HT1080 (cell line): ENCODE results near the gene ENHO. TPM values are rescaled to one million over a fixed set of nuclear protein-coding genes. Genes with fewer than 3 reads are reported as not detected.
"Not testable (repeated sequence)": the region's sequence is repeated elsewhere in the genome, so short reads cannot be mapped to it uniquely, and the experiment has no call there.

ENCODE experiments used
- DNase-seq: peaks from one replicate; pipeline ENCODE4 v3.0.0-alpha.2; 2015; ENCODE audit warnings: low read depth
- total RNA-seq: library from RNA; depleted of rRNA; stranded (reverse); fragments of >200 nt; shearing (Covaris generic); gene quantifications from 2 replicates; pipeline ENCODE4 v1.2.3, GENCODE V29; 2014

The ENHO gene
- total RNA-seq, 1 experiment from 2014 or later = 5.0 TPM

DNA sequence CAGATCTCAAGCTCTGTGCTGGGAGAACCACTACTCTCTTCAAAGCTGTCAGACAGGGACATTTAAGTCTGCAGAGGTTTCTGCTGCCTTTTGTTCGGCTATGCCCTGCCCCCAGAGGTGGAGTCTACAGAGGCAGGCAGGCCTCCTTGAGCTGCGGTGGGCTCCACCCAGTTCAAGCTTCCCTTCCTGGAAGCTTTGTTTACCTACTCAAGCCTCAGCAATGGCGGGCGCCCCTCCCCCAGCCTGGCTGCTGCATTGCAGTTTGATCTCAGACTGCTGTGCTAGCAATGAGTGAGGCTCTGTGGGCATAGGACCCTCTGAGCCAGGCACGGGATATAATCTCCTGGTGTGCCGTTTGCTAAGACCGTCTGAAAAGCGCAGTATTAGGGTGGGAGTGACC, 9.3 kb upstream of the ENHO start:
- not testable (repeated sequence) for DNase-seq

DNA sequence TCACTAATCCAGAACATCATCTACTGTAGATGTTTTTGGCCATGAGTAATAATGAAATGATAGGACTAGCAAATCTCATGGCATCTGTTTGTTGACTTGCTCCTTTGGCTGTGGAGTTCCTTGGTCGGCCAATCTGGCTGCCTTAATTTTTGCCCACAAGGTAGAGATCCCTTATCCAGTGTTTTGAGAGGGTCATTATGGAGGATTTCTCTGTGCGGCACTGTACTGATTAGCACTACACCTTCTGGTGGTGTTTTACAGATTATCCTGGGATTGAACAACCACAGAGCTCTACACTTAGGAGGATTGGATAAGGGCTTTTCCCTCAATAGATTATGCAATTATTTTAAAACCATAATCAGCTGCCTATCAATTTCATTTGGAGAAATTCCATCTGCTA, 3.2 kb upstream of the ENHO start:
- no peak for DNase-seq

DNA sequence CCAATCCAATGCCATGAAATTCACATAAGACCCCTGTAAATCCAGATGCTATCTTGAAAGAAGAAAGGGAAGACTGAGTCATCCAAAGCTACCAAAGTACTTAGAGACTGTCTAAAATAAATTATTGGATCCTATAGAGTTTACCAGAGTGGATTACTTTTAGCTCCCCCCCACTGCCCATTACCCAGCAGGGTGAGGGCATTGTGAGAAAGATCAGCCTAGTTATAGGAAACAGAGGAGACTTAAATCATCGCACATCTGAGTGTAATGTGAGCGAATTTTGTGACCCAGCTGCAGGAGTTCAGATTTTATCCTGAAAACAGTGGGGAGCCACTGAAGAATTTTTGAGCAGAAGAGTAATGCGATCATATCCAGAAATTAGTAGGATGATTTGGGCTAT, 1.6 kb upstream of the ENHO start:
- DNase-seq = no peak

DNA sequence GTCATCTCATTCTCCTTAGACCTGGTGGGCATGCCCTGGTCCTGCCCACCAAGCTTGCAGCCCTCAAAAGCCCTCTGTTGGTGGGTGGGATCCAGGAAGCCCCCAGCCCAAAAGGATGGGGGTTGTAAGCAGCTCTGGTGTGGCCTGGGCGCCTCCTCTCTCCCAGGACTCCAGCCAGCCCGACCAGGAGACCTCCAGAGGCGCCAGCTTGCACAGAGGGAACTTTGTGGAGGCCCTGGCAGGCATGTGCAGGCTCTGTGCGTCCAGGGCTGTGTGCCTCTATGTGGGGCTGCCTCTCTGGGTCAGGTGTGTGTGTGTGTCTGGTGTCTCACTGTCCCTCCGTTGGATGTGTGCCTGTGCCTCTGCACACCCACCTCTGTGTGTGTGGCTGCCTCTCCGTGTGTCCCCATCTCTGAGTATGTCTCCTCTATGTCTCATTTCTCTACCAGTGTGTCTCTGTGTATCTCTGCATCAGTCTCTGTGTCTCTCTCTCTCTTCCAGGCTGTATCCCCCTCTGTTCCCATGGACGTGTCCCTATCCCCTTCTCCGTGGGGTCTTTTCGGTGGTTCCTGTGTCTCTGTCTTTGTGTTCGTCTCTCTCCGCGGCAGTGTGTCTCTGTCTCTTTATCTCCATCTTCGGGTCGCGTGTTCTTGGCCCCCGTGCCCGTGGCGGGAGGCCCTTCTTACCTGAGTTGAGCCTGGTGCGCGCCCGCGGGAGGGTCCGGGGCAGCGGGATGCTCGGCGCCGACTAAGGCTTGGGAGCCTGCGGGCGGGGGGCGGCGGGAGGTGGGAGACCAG, 501 bp downstream of the ENHO start:
- DNase-seq = no peak

DNA sequence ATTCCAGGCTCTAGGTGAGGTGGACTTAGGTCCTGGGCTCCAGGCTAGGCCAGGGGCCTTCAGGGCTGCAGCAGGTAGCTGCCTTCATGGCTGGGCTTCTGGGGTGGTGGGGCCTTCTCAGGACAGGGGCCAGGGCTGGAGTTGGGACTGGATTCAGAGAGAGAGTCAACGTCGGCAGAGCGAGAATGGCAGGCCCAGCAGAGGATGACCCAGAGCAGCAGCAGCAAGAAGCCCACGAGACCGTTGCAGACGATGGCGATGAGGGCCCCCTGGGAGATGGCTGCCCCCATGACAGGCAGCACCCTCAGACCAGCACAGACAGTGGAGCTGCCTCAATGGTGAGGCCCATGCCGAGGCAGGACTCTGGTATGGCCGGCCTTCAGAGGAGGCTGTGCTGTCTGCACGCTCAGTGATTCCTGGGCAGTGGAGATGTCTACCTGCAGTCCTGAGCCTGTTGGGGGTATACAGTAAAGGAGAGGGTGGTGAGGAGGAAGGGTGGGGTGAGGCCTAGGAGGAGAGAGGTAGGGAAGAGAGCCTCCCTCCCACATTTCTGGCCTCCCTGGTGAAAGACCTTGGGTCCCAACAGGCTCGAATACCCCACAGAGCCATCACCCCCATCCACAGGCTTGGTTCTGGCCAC, 1.3 kb downstream of the ENHO start:
- no peak for DNase-seq

DNA sequence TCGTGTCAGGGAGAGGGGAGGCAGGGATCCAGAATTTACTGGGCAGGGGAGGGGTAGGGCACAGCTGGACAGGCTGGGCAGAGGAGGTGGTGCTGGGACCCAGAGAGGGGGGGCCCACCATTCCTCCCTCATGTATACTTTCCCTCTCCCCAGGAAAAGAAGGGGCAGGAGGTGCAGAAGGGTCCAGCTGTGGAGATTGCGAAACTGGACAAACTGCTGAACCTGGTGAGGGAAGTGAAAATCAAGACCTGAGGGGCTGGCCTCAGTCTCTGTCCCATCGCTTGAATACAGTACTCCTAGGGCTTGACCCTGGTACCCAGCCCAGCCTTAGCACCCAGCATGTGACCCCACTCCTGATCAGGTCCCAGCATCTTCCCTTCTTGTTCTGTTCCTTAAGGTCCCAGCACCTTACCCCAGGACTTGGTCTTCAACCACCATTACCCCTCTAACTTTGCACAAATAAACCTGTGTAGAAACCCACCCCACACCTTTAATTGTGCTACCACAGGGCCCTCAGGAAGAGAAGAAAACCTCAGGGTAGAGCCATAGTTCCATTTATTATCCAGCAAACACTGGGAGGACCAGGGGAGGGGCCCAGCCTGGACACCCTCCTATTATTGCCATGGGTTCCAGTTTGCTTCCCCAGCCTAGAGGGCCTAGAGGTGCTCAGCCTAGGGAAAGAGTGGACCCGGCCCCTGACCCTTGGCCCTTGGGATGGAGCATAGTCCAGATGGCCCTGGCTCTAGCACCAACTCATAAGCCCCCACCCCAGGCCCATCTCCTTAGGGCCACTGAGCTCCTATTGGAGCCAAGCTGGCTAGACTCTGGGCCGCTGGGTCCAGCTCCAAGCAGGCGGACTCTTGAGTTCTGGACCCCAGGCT, 2.0 kb downstream of the ENHO start:
- DNase-seq = no peak

DNA sequence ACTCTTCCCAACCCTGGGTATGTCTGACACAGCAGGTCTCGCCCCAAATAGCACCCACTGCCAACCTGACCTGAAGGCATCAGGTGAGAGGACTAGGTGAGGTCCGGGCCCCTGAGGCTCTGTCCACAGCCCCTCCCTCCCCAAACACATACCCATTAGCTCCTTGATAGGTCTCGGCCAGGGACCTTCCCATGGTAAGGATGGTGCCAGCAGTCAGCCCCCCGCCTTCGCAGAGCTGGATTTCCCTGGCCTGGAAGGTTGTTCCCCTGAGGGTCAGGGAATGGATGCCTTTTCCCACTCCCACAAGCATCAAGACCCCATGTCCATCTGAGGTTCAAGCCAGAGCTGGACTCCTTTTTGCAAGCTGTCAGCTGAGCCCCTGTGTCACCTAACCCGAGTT, 2.7 kb downstream of the ENHO start:
- no peak for DNase-seq

DNA sequence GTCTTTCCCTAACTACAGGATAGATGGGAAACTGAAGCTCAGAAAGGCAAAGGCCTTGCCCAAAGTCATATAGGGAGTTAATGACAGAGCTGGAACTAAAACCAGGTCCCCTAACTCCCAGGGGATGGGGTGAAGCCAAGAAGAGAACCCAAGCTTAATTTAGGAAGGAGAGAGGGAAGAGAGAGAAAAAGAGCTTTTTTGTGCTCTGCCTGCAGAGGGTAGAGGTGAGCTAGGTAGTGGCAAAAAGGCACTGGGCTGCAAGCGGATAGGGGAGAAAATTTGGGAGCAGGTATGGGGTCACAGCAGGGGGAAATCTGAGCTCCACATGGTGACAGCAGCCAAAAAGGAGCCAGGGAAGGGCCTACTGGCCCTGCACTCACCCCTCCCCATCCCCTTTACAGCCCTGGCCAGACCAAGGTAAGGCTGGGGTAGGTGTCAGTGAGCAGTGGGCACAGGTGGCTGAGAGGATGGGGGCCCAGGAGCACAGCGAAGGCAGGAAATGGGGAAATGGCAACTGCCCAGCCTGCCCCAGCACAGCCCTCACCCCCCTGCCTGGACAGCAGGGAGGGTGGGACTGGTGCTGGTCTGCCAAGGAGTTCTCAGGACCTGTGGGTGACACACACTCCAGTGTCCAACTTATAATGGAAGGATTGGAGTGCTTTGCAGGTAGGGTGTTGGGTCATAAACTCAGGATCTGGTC, 3.3 kb downstream of the ENHO start:
- no peak for DNase-seq

DNA sequence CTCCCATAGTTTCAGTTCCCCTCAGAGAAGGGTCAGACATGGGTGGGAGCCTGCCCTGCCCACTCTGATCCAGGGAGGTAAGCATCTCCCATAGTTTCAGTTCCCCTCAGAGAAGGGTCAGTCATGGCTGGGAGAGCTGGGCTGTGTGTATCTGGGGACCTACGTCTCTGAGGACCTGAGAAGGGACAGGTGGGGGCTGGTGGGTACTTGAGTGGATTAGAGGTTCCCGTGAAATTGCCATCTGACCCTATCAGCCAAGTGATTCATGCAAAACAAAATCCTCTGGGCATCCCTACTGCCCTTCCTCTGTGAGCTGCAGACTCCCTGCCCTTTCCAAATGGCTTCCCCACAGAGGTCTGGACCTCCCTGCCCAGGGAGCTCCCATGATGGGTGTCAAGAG, 3.9 kb downstream of the ENHO start:
- no peak for DNase-seq

DNA sequence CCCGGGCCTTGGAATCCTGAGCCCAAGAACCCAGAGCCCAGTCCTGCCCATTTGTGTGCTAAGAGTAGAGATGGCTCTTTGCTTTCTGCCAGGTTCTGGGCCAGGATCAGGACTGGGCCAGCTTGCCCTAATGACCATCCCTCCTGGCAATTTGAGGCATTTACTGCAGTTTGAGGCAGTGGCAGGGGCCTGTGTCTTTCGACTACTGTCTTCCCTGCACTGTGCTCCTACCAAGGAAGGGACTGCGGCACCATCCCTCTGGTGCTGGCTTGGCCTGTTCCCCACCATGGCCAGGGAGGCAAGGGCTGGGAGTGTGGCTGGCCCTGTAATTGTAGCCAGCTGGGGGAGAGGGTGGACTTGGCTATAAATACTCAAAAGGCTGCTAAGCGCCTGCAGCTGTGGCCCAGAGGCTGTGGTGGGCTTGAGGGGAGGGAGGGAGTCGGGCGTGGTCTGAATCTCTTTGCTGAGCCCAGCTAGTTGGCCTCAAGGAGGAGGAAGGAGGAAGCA, 4.6 kb downstream of the ENHO start:
- no peak for DNase-seq

DNA sequence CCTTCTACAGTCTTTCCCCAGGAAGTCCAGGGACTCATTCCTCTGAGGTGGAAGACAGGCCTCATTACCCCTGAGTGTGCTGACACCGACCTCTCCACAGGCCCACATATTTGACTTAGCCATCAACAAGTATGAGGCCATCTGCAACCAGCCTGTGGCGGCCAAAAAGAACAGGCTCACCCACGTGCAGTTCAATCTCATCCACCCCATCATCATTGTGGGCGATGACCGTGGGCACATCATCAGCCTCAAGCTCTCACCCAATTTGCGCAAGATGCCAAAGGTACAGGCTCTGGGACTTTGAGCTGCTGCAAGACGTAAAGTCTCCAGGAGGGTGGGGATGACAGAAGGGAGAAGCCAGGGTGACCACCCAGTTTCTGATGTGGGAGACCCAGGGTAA, 5.6 kb downstream of the ENHO start:
- no peak for DNase-seq

DNA sequence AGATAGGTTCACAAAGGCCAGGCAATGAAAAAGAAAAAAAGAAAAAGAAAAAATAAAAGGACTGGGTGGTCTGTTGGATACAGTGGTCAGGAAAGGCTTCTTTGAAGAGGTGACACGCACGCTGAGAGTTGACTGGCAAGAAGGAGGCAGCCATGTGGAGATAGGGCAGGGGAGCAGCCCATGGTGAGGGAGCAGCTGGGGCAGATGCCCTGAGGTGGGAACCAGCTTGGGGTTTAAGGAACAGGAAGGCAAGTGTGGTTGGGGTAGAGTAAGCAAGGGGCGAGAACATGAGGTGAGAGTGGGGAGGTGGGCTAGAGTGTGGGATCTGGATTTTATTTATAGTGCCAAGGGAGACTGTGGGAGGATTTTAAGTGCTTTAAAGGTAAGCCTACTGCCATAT, 6.8 kb downstream of the ENHO start:
- no peak for DNase-seq

DNA sequence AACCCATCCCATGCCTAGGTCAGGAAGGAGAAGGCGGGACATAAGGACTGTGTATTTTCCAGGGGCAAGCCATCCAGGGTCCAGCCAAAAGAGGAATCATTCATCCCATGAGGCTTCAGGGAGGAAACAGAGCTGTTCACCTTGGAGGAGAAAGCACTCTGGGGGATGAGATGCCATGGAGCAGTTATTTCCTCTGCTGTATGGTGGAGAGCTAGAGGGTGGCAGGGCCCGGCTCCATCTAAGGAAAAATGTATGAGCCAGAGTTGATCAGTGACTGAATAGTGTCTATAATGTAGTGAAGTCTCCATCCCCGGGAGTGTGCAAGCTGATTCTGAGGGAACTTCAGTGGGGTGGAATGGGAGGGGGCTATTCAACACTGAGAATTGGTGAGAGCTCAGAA, 8.0 kb downstream of the ENHO start:
- DNase-seq = no peak

DNA sequence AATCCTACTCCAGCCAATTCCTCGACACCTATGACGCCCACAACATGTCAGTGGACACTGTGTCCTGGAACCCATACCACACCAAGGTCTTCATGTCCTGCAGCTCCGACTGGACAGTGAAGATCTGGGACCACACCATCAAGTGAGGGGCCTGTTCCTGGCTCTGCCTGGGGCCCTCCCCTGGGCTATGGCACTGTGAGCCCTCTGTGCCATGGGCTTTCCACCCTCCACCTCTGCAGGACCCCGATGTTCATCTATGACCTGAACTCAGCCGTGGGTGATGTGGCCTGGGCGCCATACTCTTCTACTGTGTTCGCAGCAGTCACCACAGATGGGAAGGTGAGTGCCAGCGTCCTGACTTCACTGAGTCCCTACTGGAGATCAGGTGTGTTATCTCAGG, 8.4 kb downstream of the ENHO start:
- no peak for DNase-seq

DNA sequence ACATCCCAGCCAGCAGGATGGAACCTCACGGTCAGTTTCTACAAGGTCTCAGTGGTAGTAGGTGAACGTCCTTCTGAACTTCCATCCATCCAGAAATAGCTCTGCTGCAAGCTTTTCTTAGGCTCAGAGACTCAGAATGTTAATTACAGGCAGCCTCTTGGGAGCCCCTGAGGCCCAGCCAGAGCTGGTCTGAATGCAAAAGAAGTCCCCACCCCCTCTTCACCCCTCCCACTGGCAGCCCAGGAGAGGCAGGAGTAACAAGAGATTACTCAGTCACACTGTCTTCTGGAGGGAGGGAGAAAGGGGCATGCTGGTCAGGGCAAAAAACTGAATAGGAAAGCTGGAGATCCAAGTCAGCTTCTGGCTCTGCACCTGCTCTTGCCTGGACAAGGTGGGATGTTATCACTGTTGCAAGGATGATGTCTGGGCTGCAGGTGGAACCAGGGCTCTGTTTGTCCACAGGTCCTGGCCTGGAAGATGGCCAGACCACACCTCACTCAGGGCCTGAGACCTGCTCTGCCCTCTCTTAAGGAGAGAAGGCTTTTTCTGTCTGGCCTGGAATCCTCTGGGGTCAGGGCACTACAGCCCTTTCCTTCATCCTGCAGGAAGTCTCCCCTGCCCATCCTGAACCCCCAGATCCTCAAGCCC, 9.1 kb downstream of the ENHO start:
- no peak for DNase-seq

DNA sequence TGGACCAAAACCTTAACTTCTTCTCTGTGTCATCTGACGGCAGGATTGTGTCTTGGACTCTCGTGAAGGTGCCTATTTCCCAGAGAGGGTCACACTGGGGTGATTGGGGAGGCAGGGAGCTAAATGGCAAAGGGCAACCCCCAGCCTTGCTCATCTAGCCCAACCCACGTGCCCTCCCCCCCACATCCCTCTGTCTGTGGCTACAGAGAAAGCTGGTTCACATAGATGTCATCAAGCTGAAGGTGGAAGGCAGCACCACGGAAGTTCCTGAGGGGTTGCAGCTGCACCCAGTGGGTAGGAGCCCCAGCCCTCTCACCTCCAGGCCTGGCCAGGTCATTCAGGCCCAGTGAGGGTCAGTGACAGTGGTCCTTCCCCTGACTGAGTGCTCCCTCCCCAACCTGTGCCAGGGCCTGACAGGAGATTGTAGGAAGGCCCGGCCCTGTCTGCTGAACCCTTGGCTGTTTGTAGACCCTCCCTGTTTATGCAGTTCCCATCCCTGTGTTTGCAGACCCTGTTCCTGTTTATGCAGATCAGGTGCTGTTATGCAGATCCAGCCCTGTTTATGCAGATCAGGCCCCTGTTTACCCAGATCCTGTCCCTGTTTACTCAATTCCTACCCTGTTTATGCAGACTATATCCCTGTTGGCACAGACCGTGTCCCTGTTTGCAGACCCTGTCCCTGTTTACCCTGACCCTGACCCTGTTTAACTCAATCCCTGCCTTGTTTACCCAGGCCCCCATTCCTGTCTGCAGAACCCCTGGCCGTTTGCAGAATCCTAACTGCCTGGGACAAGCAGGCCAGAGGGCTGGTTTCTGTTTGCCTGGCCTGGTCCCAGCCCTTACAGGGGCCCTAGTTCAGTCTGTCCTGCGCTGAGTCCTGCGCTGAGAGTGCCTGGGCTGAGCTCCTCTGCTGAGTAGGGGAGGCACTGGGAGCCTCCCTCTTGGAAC, 10.4 kb downstream of the ENHO start:
- no peak for DNase-seq

DNA sequence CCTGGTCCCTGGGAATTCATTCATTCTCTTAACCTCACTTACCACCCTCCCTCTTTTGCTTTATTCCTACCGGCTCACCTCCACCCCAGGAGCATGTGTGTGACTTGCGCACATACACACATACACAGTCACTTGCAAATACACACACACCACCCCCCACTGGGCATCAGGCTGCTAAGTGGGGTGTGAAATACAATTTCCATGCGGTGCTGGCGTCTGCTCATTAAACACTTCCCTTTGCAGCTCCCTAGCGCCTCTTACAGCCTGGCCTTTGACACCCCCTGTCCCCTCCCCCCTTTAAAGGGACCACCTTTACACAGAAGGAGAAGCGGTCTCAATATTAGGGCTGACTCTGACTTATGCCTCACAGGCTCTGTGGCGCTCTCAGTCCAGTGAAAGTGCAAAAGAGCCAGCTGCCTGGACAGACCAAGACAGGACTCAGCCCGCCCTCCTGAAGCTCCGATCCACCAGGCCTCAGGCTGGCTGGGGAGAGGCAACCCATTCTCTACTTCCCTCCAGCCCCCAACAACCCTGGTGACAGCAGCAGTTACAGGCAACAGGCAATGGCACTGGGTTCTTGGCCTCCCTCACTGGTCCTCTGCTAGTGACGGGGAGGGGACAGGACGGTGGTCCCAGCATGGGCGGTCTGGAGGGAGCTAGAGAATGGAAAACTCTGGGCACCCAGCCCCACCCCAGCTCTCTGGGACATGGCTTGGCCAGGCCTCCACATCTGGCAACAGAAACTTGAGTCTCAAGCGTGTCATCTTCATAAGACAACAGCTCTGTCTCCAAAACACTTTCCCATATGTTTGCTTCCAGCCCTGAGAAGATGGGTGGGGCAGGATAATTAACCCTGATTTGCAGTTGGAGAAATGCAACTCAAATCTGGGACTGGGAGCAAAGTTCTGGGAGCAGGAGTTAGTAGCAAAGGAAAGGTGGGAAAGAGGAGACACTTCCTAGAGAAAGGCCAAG, 12.0 kb downstream of the ENHO start:
- DNase-seq = no peak

DNA sequence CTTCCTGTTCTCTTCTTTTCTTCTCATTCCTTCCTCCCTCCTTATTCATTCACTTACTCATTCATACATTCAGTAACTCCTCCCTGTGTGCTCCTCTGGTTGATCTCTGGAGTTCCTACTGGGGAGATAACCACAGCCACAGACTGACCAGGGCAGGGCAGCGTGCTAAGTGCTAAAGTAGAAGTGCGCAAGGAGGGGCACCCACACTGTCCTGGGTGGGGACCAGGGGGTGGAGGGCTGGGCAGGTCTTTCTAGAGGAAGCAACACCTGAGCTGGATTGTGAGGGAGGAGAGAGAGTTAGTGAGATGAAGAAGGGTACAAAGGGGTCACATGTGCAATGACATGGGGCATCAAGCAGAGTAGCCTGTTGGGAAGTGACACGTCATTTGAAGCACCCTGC, 13.8 kb downstream of the ENHO start:
- no peak for DNase-seq

DNA sequence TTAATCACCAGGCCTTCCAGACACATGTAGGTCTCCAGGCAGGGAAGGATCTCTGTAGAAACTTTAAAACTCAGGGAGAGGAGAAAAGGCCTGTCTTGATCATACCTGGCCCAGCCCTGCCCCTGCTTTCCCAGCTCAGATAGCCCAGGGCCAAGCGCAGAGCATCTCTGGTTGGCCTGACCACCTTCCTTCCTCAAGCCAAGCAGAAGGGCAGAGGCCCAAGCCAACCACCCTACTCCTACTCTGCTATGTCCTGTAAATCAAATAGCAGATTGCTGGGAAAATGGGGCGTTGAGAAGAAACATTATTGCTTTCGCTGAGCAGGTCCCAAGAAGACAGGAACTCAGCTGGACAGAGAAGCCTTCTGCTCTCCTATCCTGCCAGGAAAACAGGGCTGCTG, 14.3 kb downstream of the ENHO start:
- no peak for DNase-seq
